HEK293 (cell line): Measurements from ENCODE around the gene KIF21B.

Experiments used
- HOXC10 ChIP-seq: sonication (generic); formaldehyde crosslinking; IDR thresholded peaks from 2 replicates; pipeline ENCODE4 v1.8.1; 2023; ENCODE audit warnings: mild to moderate bottlenecking, missing genetic modification reagents
- KLF16 ChIP-seq: fragments of 450-650 bp; formaldehyde crosslinking; IDR thresholded peaks from 2 replicates; pipeline ENCODE4 v1.5.1; 2017; ENCODE audit warnings: missing biosample characterization, missing genetic modification characterization
- KLF7 ChIP-seq: fragments of 450-650 bp; formaldehyde crosslinking; IDR thresholded peaks from 2 replicates; pipeline ENCODE4 v1.5.1; 2016; ENCODE audit warnings: missing biosample characterization, missing genetic modification characterization, borderline replicate concordance
- ZNF10 ChIP-seq: fragments of 450-650 bp; formaldehyde crosslinking; IDR thresholded peaks from 2 replicates; pipeline ENCODE4 v1.5.1; 2017; ENCODE audit warnings: missing biosample characterization, missing genetic modification characterization
- ZNF202 ChIP-seq: fragments of 450-650 bp; formaldehyde crosslinking; IDR thresholded peaks from 2 replicates; pipeline ENCODE4 v1.5.1; 2016; ENCODE audit warnings: missing biosample characterization, missing genetic modification characterization, borderline replicate concordance
- ZNF24 ChIP-seq: fragments of 450-650 bp; formaldehyde crosslinking; IDR thresholded peaks from 2 replicates; pipeline ENCODE4 v1.5.1; 2016; ENCODE audit warnings: missing biosample characterization, missing genetic modification characterization
- ZNF423 ChIP-seq: fragments of 450-650 bp; formaldehyde crosslinking; IDR thresholded peaks from 2 replicates; pipeline ENCODE4 v1.5.1; 2016; ENCODE audit warnings: missing biosample characterization, missing genetic modification characterization
- ZNF473 ChIP-seq: fragments of 450-650 bp; formaldehyde crosslinking; IDR thresholded peaks from 2 replicates; pipeline ENCODE4 v1.5.1; 2017; ENCODE audit warnings: missing biosample characterization, missing genetic modification characterization
- ZNF660 ChIP-seq: fragments of 450-650 bp; IDR thresholded peaks from 2 replicates; pipeline ENCODE4 v1.5.1; 2018; ENCODE audit warnings: missing biosample characterization, mild to moderate bottlenecking, missing genetic modification characterization
- TF ChIP-seq, protein P1 (sequence below): fragments of 450-650 bp; formaldehyde crosslinking; IDR thresholded peaks from 2 replicates; pipeline ENCODE4 v1.5.1; 2016; ENCODE audit warnings: missing biosample characterization, missing genetic modification characterization
- TF ChIP-seq, protein P2 (sequence below): fragments of 450-650 bp; formaldehyde crosslinking; IDR thresholded peaks from 2 replicates; pipeline ENCODE4 v1.5.1; 2016; ENCODE audit warnings: missing biosample characterization, missing genetic modification characterization
- TF ChIP-seq, protein P3 (sequence below): fragments of 450-650 bp; formaldehyde crosslinking; IDR thresholded peaks from 2 replicates; pipeline ENCODE4 v1.5.1; 2017; ENCODE audit warnings: missing biosample characterization, missing genetic modification characterization

DNA sequence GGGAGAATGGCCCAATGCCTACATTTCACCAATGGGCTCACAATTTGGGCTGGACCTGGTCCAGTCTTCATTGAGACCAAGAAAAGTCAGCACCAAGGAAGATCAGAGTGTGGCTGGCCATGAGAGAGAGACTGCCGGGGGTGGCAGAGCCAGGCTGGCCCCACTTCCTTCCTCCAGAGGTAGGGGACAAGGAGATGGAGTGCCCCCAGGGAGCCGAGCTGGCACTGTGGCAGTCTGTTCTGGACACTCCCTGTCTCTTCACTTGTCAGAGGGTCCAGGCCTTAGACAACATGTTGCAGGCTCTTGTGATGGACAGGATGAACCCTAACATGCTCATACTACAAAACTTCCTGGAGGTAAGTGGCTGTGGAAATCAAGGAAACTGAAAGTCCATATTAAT, 101.1 kb downstream of the KIF21B start:
- TF ChIP-seq, protein P1, sequence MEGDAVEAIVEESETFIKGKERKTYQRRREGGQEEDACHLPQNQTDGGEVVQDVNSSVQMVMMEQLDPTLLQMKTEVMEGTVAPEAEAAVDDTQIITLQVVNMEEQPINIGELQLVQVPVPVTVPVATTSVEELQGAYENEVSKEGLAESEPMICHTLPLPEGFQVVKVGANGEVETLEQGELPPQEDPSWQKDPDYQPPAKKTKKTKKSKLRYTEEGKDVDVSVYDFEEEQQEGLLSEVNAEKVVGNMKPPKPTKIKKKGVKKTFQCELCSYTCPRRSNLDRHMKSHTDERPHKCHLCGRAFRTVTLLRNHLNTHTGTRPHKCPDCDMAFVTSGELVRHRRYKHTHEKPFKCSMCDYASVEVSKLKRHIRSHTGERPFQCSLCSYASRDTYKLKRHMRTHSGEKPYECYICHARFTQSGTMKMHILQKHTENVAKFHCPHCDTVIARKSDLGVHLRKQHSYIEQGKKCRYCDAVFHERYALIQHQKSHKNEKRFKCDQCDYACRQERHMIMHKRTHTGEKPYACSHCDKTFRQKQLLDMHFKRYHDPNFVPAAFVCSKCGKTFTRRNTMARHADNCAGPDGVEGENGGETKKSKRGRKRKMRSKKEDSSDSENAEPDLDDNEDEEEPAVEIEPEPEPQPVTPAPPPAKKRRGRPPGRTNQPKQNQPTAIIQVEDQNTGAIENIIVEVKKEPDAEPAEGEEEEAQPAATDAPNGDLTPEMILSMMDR: no peak
- no peak for TF ChIP-seq ZNF24
- TF ChIP-seq KLF7 (tag by site-specific recombination): no peak
- no peak for TF ChIP-seq ZNF202
- no peak for TF ChIP-seq ZNF10 (tag by site-specific recombination)
- no peak for TF ChIP-seq KLF16
- TF ChIP-seq ZNF473 (tag by site-specific recombination): no peak
- no peak for TF ChIP-seq HOXC10 (CRISPR knock-in tag)
- TF ChIP-seq, protein P2, sequence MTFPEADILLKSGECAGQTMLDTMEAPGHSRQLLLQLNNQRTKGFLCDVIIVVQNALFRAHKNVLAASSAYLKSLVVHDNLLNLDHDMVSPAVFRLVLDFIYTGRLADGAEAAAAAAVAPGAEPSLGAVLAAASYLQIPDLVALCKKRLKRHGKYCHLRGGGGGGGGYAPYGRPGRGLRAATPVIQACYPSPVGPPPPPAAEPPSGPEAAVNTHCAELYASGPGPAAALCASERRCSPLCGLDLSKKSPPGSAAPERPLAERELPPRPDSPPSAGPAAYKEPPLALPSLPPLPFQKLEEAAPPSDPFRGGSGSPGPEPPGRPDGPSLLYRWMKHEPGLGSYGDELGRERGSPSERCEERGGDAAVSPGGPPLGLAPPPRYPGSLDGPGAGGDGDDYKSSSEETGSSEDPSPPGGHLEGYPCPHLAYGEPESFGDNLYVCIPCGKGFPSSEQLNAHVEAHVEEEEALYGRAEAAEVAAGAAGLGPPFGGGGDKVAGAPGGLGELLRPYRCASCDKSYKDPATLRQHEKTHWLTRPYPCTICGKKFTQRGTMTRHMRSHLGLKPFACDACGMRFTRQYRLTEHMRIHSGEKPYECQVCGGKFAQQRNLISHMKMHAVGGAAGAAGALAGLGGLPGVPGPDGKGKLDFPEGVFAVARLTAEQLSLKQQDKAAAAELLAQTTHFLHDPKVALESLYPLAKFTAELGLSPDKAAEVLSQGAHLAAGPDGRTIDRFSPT (tag by site-specific recombination): no peak
- TF ChIP-seq, protein P3, sequence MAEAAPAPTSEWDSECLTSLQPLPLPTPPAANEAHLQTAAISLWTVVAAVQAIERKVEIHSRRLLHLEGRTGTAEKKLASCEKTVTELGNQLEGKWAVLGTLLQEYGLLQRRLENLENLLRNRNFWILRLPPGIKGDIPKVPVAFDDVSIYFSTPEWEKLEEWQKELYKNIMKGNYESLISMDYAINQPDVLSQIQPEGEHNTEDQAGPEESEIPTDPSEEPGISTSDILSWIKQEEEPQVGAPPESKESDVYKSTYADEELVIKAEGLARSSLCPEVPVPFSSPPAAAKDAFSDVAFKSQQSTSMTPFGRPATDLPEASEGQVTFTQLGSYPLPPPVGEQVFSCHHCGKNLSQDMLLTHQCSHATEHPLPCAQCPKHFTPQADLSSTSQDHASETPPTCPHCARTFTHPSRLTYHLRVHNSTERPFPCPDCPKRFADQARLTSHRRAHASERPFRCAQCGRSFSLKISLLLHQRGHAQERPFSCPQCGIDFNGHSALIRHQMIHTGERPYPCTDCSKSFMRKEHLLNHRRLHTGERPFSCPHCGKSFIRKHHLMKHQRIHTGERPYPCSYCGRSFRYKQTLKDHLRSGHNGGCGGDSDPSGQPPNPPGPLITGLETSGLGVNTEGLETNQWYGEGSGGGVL (tag by site-specific recombination): no peak
- TF ChIP-seq ZNF660 (tag by site-specific recombination): no peak
- no peak for TF ChIP-seq ZNF423 (tag by site-specific recombination)
